Measurements from ENCODE around the gene MMP1.

DNA sequence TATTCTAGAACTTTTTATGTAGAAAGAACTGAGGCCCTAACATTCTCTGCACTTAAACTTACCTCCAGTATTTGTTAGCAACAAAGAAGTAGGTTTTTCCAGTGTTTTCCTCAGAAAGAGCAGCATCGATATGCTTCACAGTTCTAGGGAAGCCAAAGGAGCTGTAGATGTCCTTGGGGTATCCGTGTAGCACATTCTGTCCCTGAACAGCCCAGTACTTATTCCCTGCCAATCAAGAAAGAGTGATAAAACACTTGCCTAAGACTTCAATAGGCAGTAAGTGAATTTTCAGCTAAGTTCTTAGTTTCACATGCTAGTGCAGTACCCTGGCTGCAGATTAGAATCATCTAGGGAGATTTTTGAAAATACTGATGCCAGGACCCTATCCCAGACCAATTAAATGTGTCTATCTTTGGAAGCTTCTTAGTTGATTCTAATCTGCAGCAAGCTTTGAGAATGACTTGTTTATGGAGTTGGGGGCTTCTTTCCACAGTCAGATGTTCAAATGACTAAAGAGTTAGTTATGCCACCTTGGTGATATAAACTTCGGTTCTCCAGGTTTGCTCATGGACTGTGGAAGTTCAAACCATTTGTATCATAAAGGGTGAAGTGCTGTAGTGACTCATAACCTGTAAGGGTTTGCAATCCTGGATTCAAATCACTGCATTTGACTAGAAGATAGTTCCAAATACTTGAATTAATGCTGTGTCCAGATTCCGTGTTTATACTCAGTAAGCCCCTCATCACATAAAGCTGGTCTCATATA, 6.5 kb downstream of the MMP1 start:
- TF ChIP-seq POLR2A (IDR thresholded peaks at IDR 0.05) (no peak), POLR2AphosphoS5 (IDR thresholded peaks at IDR 0.05) (no peak)
- TF ChIP-seq, protein P1, sequence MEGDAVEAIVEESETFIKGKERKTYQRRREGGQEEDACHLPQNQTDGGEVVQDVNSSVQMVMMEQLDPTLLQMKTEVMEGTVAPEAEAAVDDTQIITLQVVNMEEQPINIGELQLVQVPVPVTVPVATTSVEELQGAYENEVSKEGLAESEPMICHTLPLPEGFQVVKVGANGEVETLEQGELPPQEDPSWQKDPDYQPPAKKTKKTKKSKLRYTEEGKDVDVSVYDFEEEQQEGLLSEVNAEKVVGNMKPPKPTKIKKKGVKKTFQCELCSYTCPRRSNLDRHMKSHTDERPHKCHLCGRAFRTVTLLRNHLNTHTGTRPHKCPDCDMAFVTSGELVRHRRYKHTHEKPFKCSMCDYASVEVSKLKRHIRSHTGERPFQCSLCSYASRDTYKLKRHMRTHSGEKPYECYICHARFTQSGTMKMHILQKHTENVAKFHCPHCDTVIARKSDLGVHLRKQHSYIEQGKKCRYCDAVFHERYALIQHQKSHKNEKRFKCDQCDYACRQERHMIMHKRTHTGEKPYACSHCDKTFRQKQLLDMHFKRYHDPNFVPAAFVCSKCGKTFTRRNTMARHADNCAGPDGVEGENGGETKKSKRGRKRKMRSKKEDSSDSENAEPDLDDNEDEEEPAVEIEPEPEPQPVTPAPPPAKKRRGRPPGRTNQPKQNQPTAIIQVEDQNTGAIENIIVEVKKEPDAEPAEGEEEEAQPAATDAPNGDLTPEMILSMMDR (IDR thresholded peaks at IDR 0.05) = no peak

All from breast epithelium (tissue), 3 donors.